Heart right ventricle (tissue), 16 donors: ENCODE results near the gene ZAP70. TPM values are rescaled to one million over a fixed set of nuclear protein-coding genes. Genes with fewer than 3 reads are reported as not detected.

Source experiments
- ATAC-seq, 8 donors: fragments of 200-7000 bp; cut with Tn5 transposase; one replicate each; pipeline ENCODE4 v1.9.1; 2020; ENCODE audit warnings: mild to moderate bottlenecking in 8 of 8, moderate library complexity in 8 of 8, moderate number of reproducible peaks in 1 of 8
- DNase-seq, 2 donors: peaks; one replicate each; pipeline ENCODE4 v3.0.0-alpha.2; 2020
- H3K27ac ChIP-seq, 10 donors: fragments of 200-600 bp; sonication (generic) in 2 of 10; one replicate each; pipeline versions ENCODE4 v1.5.0 to v1.8.0; 2020 to 2022; ENCODE audit warnings: mild to moderate bottlenecking in 3 of 10
- H3K27me3 ChIP-seq, 7 donors: fragments of 200-600 bp; one replicate each; pipeline ENCODE4 v1.8.0; 2021 to 2022; ENCODE audit warnings: mild to moderate bottlenecking in 2 of 7
- H3K36me3 ChIP-seq, 9 donors: fragments of 200-600 bp; sonication (generic) in 1 of 9; one replicate each; pipeline versions ENCODE4 v1.5.0 to v1.8.0; 2020 to 2022; ENCODE audit warnings: mild to moderate bottlenecking in 2 of 9
- H3K4me1 ChIP-seq, 9 donors: fragments of 200-600 bp; sonication (generic) in 1 of 9; one replicate each; pipeline versions ENCODE4 v1.5.0 to v1.8.0; 2020 to 2022; ENCODE audit warnings: mild to moderate bottlenecking in 4 of 9
- H3K4me3 ChIP-seq, 10 donors: fragments of 200-600 bp; sonication (generic) in 2 of 10; one replicate each; pipeline versions ENCODE4 v1.5.0 to v1.8.0; 2020 to 2022; ENCODE audit warnings: mild to moderate bottlenecking in 7 of 10, moderate library complexity in 2 of 10
- H3K9me3 ChIP-seq, 11 donors: fragments of 200-600 bp in 10 of 11; sonication (generic) in 2 of 11; one replicate each; pipeline versions ENCODE4 v1.5.0 to v1.8.0; 2013 to 2022; ENCODE audit warnings: mild to moderate bottlenecking in 2 of 11, control low read depth in 1 of 11, moderate library complexity in 1 of 11
- CTCF ChIP-seq, 9 donors: fragments of 200-600 bp; sonication (generic) in 2 of 9; IDR thresholded peaks; one replicate each; pipeline versions ENCODE4 v1.5.0 to v1.8.0; 2021 to 2022; ENCODE audit warnings: antibody characterized with exemption in 9 of 9, mild to moderate bottlenecking in 5 of 9, moderate library complexity in 1 of 9
- WGBS, 2 donors: extraction: QIAGEN DNeasy Blood & Tissue Kit; methylation state at CpG; one replicate each; pipeline ENCODE4 v1.1.7; 2013; ENCODE audit warnings: inconsistent platforms in 1 of 2; 5-methylcytosine and 5-hydroxymethylcytosine counted together
- intact Hi-C, 10 donors: fragments of 100-400 bp; cut with DNase I; formaldehyde crosslinking; loops; one replicate each; pipeline versions ENCODE4 v1.11.1 to v1.14.2; 2022
- polyA plus RNA-seq, 2 donors: library from polyadenylated mRNA; stranded (reverse); fragments of 200-250 nt; gene quantifications; one replicate each; pipeline ENCODE4 v1.2.3, GENCODE V29; 2013
- total RNA-seq, 10 donors: library from RNA; stranded (reverse); fragmentation: NEBNext Ultra II Directional in 3 of 10; extraction: Animal tissue kit (Norgen Biotek cat#: 25700) in 3 of 10; gene quantifications; one replicate each; pipeline versions ENCODE4 v1.2.1 to v1.2.4, GENCODE V29; 2021 to 2023
- donor health status: Arrhythmogenic right ventricular cardiomyopathy.
- donor health status: ischemic (EF 13 %, LVEDD 7.1; RV severe dilation, severe dysfunction).
- donor health status: healthy with polysubstance abuse.
- donor health status: DM: no; HTN: yes; CAD: no.
- donor health status: DM: no; HTN: no; CAD: no.
- donor health status: ischemic (EF 25% LVEDD 6.9; RV normal size, moderate dysfunction).
- donor health status: ischemic (EF 25% LVEDD 5.7; RV mildly dilated, moderate dysfunction).
- donor health status: healthy.
- donor health status: DM: yes; HTN: yes; CAD: no.
- donor health status: Ischemic cardiomyopathy.
- donor health status: ischemic (EF 35%, LVEDD 5.7; RV mildly dilated, moderate dysfunction).
- donor health status: nonischemic (EF 11% LVEDD 7.7; RV severe dilation, severe dysfunction).
- donor health status: DM: yes; HTN: yes; CAD: no.
- donor health status: PGD.
- donor health status: ischemic (EF 29% LVEDD 5.4; RV normal size, mild dysfunction).
- donor health status: nonischemic (EF 23%, LVEDD 6.1; RV moderate dilation, normal function).

ZAP70 gene
- total and polyA plus RNA-seq, 12 donors: 0.42 to 8.7 (median 0.67) TPM

GRCh38 chr2:97701186-97701585 lies 12.2 kb upstream of the ZAP70 start:
- Histone ChIP-seq H3K4me1 (peaks cover 0 to 7% (median 4%) of the 10 kb centered on the region in 9 donors), H3K36me3 (no peaks in the 10 kb centered on the region), H3K4me3 (no peak overlapping the region), H3K27me3 (no peaks in the 10 kb centered on the region), H3K9me3 (no peaks in the 10 kb centered on the region), H3K27ac (no peak overlapping the region)
- no peak for TF ChIP-seq CTCF (IDR thresholded peaks at IDR 0.05)
- intact Hi-C loops: loop anchor here in 7 of 10 donors (5.0 to 10.0 kb wide), 2 partner anchors 684 to 686 kb away; no protein-coding TSS in a partner anchor
- ATAC-seq (no peak), DNase-seq (no peak)
- 82 to 88% methylated on average over 13 of the region's 13 CpGs for WGBS, 2 donors

DNA sequence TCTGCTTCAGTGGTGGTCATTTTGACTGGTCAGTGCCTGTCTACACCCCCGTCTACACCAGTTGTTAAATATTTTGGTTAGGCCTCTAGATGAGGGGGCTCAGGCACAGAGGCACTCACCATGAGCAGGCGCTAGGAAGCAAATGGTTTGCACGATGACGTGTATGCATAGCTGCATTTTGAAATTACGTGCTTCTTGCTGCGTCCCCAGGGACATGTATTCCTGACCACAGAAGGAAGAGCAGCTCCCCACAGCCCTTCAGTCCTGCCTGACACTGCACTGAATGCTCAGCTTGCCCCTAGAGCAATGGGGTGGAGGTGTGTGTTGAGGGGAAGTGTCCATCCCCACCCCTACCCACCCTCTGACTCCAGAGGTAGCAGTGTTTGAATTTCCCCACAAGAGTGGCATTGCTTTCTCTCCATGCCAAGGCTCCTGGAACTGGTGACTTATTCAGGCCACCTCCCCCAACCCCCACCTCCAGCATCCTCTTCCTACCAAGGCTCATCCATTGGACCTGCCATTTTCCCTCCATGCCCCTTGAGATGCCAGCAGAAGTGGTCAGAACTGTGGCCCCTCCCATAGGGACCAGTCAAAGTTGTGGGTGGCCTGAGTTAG lies 11.4 kb upstream of the ZAP70 start:
- intact Hi-C loops: loop anchor here in 7 of 10 donors (5.0 to 10.0 kb wide), 2 partner anchors 683 to 685 kb away; no protein-coding TSS in a partner anchor
- no peaks in the 10 kb centered on the region for H3K36me3 ChIP-seq
- H3K9me3 ChIP-seq: no peaks in the 10 kb centered on the region
- no peak for TF ChIP-seq CTCF (IDR thresholded peaks at IDR 0.05)
- ATAC-seq (no peak), DNase-seq (no peak)
- H3K27ac ChIP-seq: no peak overlapping the region
- WGBS, 2 donors: 88 to 91% methylated on average over 6 of the region's 6 CpGs
- H3K4me3 ChIP-seq: no peak overlapping the region
- H3K27me3 ChIP-seq: no peaks in the 10 kb centered on the region
- peaks cover 0 to 7% (median 2%) of the 10 kb centered on the region in 9 donors for H3K4me1 ChIP-seq

DNA sequence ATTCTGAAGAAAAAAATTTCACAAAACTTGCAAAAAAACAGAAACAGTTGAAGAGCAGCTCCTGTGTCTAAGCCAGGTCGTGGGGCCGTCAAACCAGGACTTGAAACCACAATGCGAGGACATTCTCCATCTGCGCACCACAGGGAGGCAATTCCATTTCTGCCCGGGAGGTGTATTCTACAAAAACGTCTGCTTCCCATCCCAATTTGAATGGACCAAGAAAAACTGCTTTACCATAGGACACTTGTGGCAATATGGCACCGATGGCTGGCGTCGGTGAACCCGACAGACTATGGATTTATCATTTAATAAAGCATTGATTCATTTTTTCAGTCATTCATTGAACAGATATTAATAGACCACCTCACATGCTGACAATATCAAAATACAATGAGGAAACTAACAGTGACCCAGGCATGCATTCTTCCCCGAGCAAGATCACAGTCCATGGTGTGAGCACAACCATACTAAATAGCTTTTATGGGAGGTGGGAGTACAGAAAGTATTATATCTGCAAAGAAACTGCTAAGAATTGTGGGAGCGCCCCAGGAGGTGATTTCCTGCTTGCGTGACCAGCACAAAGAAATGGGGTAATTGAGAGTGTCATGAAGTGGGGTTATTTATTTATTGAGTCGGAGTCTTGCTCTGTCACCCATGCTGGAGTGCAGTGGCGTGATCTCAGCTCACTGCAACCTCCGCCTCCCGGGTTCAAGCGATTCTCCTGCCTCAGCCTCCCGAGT lies 10.5 kb upstream of the ZAP70 start:
- WGBS, 2 donors: 93 to 94% methylated on average over 18 to 19 of the region's 19 CpGs
- DNase-seq: no peak
- intact Hi-C loops: loop anchor here in 7 of 10 donors (5.0 to 10.0 kb wide), 2 partner anchors 682 to 684 kb away; no protein-coding TSS in a partner anchor
- Histone ChIP-seq H3K27me3 (no peaks in the 10 kb centered on the region), H3K9me3 (no peaks in the 10 kb centered on the region), H3K27ac (no peak overlapping the region), H3K4me1 (peaks cover 0 to 7% (median 0%) of the 10 kb centered on the region in 9 donors), H3K36me3 (no peaks in the 10 kb centered on the region), H3K4me3 (no peak overlapping the region)
- no peak for ATAC-seq
- no peak for TF ChIP-seq CTCF (IDR thresholded peaks at IDR 0.05)

- WGBS, 2 donors: 69 to 89% methylated on average over 3 of the region's 3 CpGs
- intact Hi-C loops: loop anchor here in 7 of 10 donors (2.0 to 10.0 kb wide), 3 partner anchors 43 to 684 kb away; no protein-coding TSS in a partner anchor
- no peak for ATAC-seq
Measured at GRCh38 chr2:97703741-97704140, 9.6 kb upstream of the ZAP70 start.

More at GRCh38 chr2:97703741-97704140, 9.6 kb upstream of the ZAP70 start:
- TF ChIP-seq CTCF (IDR thresholded peaks at IDR 0.05): no peak
- Histone ChIP-seq H3K27me3 (no peaks in the 10 kb centered on the region), H3K36me3 (no peaks in the 10 kb centered on the region), H3K4me3 (no peak overlapping the region), H3K4me1 (peaks cover 0 to 7% (median 0%) of the 10 kb centered on the region in 9 donors), H3K27ac (no peak overlapping the region), H3K9me3 (no peaks in the 10 kb centered on the region)
- DNase-seq: no peak
